Activated T-helper 9 cell treated with anti-CD3 and anti-CD28 coated beads, Interleukin-2, amount 50 U/mL, for 16 hours (primary cell): Measurements from ENCODE around the gene KRTAP5-8.
"Not testable (repeated sequence)": the region's sequence is repeated elsewhere in the genome, so short reads cannot be mapped to it uniquely, and the experiment has no call there.

ENCODE experiments used
- DNase-seq: peaks from one replicate; pipeline ENCODE4 v3.0.0-alpha.2; 2020; ENCODE audit warnings: low read depth

The KRTAP5-8 gene

GRCh38 chr11:71507102-71507501, 30.7 kb upstream of the KRTAP5-8 start:
- DNase-seq = no peak

GRCh38 chr11:71518506-71519471, 19.0 kb upstream of the KRTAP5-8 start:
- no peak for DNase-seq

GRCh38 chr11:71519546-71519945, 18.3 kb upstream of the KRTAP5-8 start:
- DNase-seq = no peak

GRCh38 chr11:71525188-71525937, 12.5 kb upstream of the KRTAP5-8 start:
- DNase-seq = no peak

- no peak for DNase-seq
Observed at GRCh38 chr11:71525938-71526495, 11.8 kb upstream of the KRTAP5-8 start.

GRCh38 chr11:71526796-71527575, 10.8 kb upstream of the KRTAP5-8 start, which contains the start of gene KRTAP5-7:
Gene KRTAP5-7 (plus strand): TSS chr11:71527267. CDS start chr11:71527301, 34 bp downstream.
- not testable (repeated sequence) for DNase-seq

GRCh38 chr11:71527576-71528210, 10.1 kb upstream of the KRTAP5-8 start:
- DNase-seq = no peak

GRCh38 chr11:71530602-71531001, 7.2 kb upstream of the KRTAP5-8 start:
- DNase-seq = no peak

GRCh38 chr11:71532036-71532610, 5.7 kb upstream of the KRTAP5-8 start:
- no peak for DNase-seq

GRCh38 chr11:71534711-71535608, 2.9 kb upstream of the KRTAP5-8 start:
- not testable (repeated sequence) for DNase-seq

GRCh38 chr11:71535825-71536224, 2.0 kb upstream of the KRTAP5-8 start:
- no peak for DNase-seq

GRCh38 chr11:71537537-71537936, 288 bp upstream of the KRTAP5-8 start:
- no peak for DNase-seq

- no peak for DNase-seq
Observed at GRCh38 chr11:71538666-71538990, 803 bp downstream of the KRTAP5-8 start.

- no peak for DNase-seq
Observed at GRCh38 chr11:71539017-71539416, 1.2 kb downstream of the KRTAP5-8 start.

GRCh38 chr11:71539971-71540370, 2.1 kb downstream of the KRTAP5-8 start:
- not testable (repeated sequence) for DNase-seq

GRCh38 chr11:71540521-71541304, 2.9 kb downstream of the KRTAP5-8 start:
- DNase-seq = not testable (repeated sequence)

GRCh38 chr11:71542382-71542781, 4.6 kb downstream of the KRTAP5-8 start:
- no peak for DNase-seq

GRCh38 chr11:71542879-71543777, 5.3 kb downstream of the KRTAP5-8 start:
- DNase-seq = no peak
